Neural cell (in vitro differentiated cells): Measurements from ENCODE around the gene C1QTNF9. TPM values are rescaled to one million over a fixed set of nuclear protein-coding genes. Genes with fewer than 3 reads are reported as not detected.

Experiments
- H2AFZ ChIP-seq: fragments of 200-600, 300-800 bp; sonication (generic), shearing (Covaris generic); 2 replicates; pipeline ENCODE4 v1.6.0; 2014; ENCODE audit warnings: low read depth, mild to moderate bottlenecking, antibody characterized with exemption, low read length, moderate library complexity
- H3F3A ChIP-seq: fragments of 200-600 bp; shearing (Covaris generic); 2 replicates; pipeline ENCODE4 v1.6.1; 2016; ENCODE audit warnings: mild to moderate bottlenecking, moderate library complexity, mixed read lengths, antibody characterized with exemption, low read length; ENCODE audit not compliant: insufficient read depth, poor library complexity, severe bottlenecking
- H3K27ac ChIP-seq: fragments of 200-600, 300-800 bp; sonication (generic), shearing (Covaris generic); 2 replicates; pipeline ENCODE4 v1.5.1; 2014; ENCODE audit warnings: mild to moderate bottlenecking, low read length, moderate library complexity
- H3K27me3 ChIP-seq: fragments of 300-800, 200-600 bp; sonication (generic), shearing (Covaris generic); 2 replicates; pipeline ENCODE4 v1.6.0; 2014; ENCODE audit warnings: mild to moderate bottlenecking, low read depth, low read length, moderate library complexity; ENCODE audit not compliant: insufficient read depth
- H3K36me3 ChIP-seq: fragments of 300-800, 200-600 bp; sonication (generic), shearing (Covaris generic); 2 replicates; pipeline ENCODE4 v1.5.1; 2014; ENCODE audit warnings: mild to moderate bottlenecking, antibody characterized with exemption, low read length, moderate library complexity; ENCODE audit not compliant: insufficient read depth
- H3K4me2 ChIP-seq: fragments of 300-800, 200-600 bp; sonication (generic), shearing (Covaris generic); 2 replicates; pipeline ENCODE4 v1.6.0; 2014; ENCODE audit warnings: mild to moderate bottlenecking, low read length
- H3K4me3 ChIP-seq: fragments of 300-800, 200-600 bp; sonication (generic), shearing (Covaris generic); 2 replicates; pipeline ENCODE4 v1.5.1; 2014; ENCODE audit warnings: mild to moderate bottlenecking, low read length, moderate library complexity
- H3K79me2 ChIP-seq: fragments of 200-600 bp; shearing (Covaris generic); replicated peaks from 2 replicates; pipeline ENCODE4 v1.6.0; 2014; ENCODE audit warnings: mild to moderate bottlenecking, low read length, moderate library complexity; ENCODE audit not compliant: insufficient read depth
- H3K9ac ChIP-seq: fragments of 300-800, 200-600 bp; sonication (generic), shearing (Covaris generic); 2 replicates; pipeline ENCODE4 v1.6.1; 2016; ENCODE audit warnings: mild to moderate bottlenecking, low read length, mixed read lengths
- H3K9me2 ChIP-seq: fragments of 200-600 bp; shearing (Covaris generic); 2 replicates; pipeline ENCODE4 v1.6.1; 2016; ENCODE audit warnings: mild to moderate bottlenecking, low read length, mixed read lengths; ENCODE audit not compliant: insufficient read depth
- H3K9me3 ChIP-seq: fragments of 200-600, 300-800 bp; sonication (generic), shearing (Covaris generic); 2 replicates; pipeline ENCODE4 v1.6.1; 2016; ENCODE audit warnings: mild to moderate bottlenecking, mixed run types, low read length, moderate library complexity, mixed read lengths
- H4K20me1 ChIP-seq: fragments of 200-600 bp; shearing (Covaris generic); 2 replicates; pipeline ENCODE4 v1.6.1; 2016; ENCODE audit warnings: mild to moderate bottlenecking, mixed run types; ENCODE audit not compliant: insufficient read depth
- CTCF ChIP-seq: fragments of 450-650 bp; IDR thresholded peaks from 2 replicates; pipeline ENCODE4 v1.5.1; 2014; ENCODE audit warnings: antibody characterized with exemption, mild to moderate bottlenecking, moderate library complexity; ENCODE audit not compliant: poor library complexity, severe bottlenecking
- EP300 ChIP-seq: fragments of 450-650 bp; conservative IDR thresholded peaks from 2 replicates; pipeline ENCODE4 v1.6.1; 2014; ENCODE audit warnings: antibody characterized with exemption, mild to moderate bottlenecking, moderate library complexity; ENCODE audit not compliant: poor library complexity, severe bottlenecking
- EZH2 ChIP-seq: fragments of 200-600, 300-800 bp; shearing (Covaris generic), sonication (generic); IDR thresholded peaks from 2 replicates; pipeline ENCODE4 v1.6.1; 2014; ENCODE audit warnings: antibody characterized with exemption, low read length, borderline replicate concordance, mild to moderate bottlenecking; ENCODE audit not compliant: insufficient read depth, poor library complexity, severe bottlenecking
- MXI1 ChIP-seq: fragments of 450-650 bp; conservative IDR thresholded peaks from 2 replicates; pipeline ENCODE4 v1.6.1; 2014; ENCODE audit warnings: antibody characterized with exemption, mild to moderate bottlenecking; ENCODE audit not compliant: poor library complexity, severe bottlenecking
- POLR2AphosphoS5 ChIP-seq: IDR thresholded peaks from 2 replicates; pipeline ENCODE4 v1.6.1; 2012
- RAD21 ChIP-seq: fragments of 450-650 bp; conservative IDR thresholded peaks from 2 replicates; pipeline ENCODE4 v1.6.1; 2014; ENCODE audit warnings: antibody characterized with exemption, mild to moderate bottlenecking, moderate library complexity
- REST ChIP-seq: IDR thresholded peaks from 2 replicates; pipeline ENCODE4 v1.6.1; 2012; ENCODE audit warnings: borderline replicate concordance
- SMC3 ChIP-seq: fragments of 450-650 bp; conservative IDR thresholded peaks from 2 replicates; pipeline ENCODE4 v1.6.1; 2014; ENCODE audit warnings: antibody characterized with exemption, mild to moderate bottlenecking, moderate library complexity; ENCODE audit not compliant: poor library complexity
- TAF1 ChIP-seq: IDR thresholded peaks from 2 replicates; pipeline ENCODE4 v1.6.1; 2012; ENCODE audit warnings: low read depth
- polyA plus RNA-seq: library from polyadenylated mRNA; depleted of rRNA; stranded (reverse); fragments of >200 nt; gene quantifications from 2 replicates; pipeline ENCODE4 v1.2.3, GENCODE V29; 2014

The C1QTNF9 gene
- polyA plus RNA-seq, 1 donor from 2014 or later, result not detected

- TF ChIP-seq MXI1, result no peak
- TF ChIP-seq RAD21, result no peak
- TF ChIP-seq EZH2, result no peak
- TF ChIP-seq REST, result no peak
- no peak for TF ChIP-seq POLR2AphosphoS5
- Histone ChIP-seq H3F3A (no peaks in the 10 kb centered on the region), H3K36me3 (no peaks in the 10 kb centered on the region), H3K9me3 (no peaks in the 10 kb centered on the region), H3K27me3 (no peaks in the 10 kb centered on the region), H4K20me1 (no peaks in the 10 kb centered on the region), H3K4me3 (no peak overlapping the region), H2AFZ (no peak overlapping the region), H3K27ac (no peak overlapping the region), H3K9ac (no peak overlapping the region), H3K4me2 (no peak overlapping the region), H3K79me2 (no peaks in the 10 kb centered on the region), H3K9me2 (no peaks in the 10 kb centered on the region)
Measured at GRCh38 chr13:24308068-24308445, 1.3 kb upstream of the C1QTNF9 start.

- Histone ChIP-seq H2AFZ (no peak overlapping the region), H3K79me2 (no peaks in the 10 kb centered on the region)
- TF ChIP-seq EZH2 (no peak), EP300 (no peak), SMC3 (no peak), MXI1 (no peak), REST (no peak), CTCF (no peak), POLR2AphosphoS5 (no peak), RAD21 (no peak), TAF1 (no peak)
Measured at GRCh38 chr13:24308488-24309020, 826 bp upstream of the C1QTNF9 start.

More at GRCh38 chr13:24308488-24309020, 826 bp upstream of the C1QTNF9 start:
- H3K27ac ChIP-seq, result no peak overlapping the region
- no peak overlapping the region for H3K4me3 ChIP-seq
- H3F3A ChIP-seq, result no peaks in the 10 kb centered on the region
- no peaks in the 10 kb centered on the region for H3K36me3 ChIP-seq
- no peaks in the 10 kb centered on the region for H3K9me2 ChIP-seq
- H3K9me3 ChIP-seq, result no peaks in the 10 kb centered on the region
- no peak overlapping the region for H3K4me2 ChIP-seq
- H4K20me1 ChIP-seq, result no peaks in the 10 kb centered on the region
- H3K9ac ChIP-seq, result no peak overlapping the region
- H3K27me3 ChIP-seq, result no peaks in the 10 kb centered on the region
